ENCODE results near the gene SMR3B. TPM values are rescaled to one million over a fixed set of nuclear protein-coding genes. Genes with fewer than 3 reads are reported as not detected.

SMR3B gene
- total RNA-seq (2022; extraction: Qiagen RNA extraction; ENCODE audit: low read depth), result not detected in 5 replicates

DNA sequence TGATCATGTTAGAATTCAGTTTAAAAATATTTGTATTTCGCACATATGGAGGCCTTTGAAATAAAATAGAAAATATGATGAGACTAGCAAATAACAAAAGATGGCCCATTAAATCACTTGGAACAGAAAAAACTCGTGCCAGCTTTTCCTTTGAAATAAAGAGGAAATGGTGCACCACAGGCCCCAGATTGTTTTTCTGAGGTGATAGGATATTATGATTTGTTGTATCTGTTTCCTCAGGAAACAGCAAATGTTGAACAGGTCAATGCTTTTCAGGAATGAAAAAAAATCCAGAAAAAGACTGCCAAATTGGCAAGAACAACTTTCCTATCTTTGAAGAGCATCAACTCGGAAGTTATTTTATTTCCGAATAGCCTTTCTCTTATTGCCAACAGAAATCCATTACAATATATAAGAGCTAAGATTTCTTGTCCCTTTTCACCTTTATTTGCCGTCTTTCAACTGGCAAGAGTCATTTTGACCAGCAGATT, at the start of gene SMR3B:
SMR3B (plus strand) TSS at position 441 of the 491 bp plus-strand sequence. CDS start 1,380 bp downstream, outside the sequence.

DNA sequence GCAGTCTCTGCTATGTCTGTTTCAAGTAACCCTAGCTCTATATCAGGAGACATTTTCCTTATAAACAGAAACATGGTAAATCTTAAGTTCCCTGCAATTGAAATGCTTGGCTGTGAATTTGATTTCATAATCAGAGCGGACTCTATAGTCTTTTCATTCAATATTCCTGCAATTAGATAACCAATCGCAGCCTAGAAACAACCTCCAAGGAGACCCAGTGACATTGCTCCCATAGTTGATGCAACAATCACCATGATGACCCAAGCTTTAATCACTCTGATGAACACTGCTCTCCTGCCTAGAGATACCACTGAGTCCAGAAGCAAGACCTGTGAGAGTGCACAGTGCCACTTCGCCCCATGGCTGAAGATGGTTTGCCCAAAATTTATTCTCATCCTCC, 48.2 kb upstream of the SMR3B start, which contains the start of gene CABS1:
CABS1 (plus strand) TSS at position 301 of the 400 bp plus-strand sequence; CDS start at position 360, 59 bp downstream.

DNA sequence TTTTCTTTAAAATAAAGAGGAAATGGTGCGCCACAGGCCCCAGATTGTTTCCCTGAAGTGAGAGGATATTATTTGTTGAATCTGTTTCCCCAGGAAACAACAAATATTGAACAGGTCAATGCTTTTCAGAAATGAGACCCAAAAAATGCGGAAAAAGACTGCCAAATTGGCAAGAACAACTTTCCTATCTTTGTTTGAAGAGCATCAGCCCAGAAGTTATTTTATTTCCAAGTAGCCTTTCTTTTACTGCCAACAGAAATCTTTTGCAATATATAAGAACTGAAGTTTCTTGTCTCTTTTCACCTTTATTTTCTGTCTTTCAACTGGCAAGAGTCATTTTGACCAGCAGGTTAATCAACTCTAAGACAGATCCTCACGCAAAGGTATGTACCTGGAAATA, 22.5 kb upstream of the SMR3B start, which contains the start of gene SMR3A:
SMR3A (plus strand) TSS at position 301 of the 400 bp plus-strand sequence. CDS start 1,356 bp downstream, outside the sequence.

DNA sequence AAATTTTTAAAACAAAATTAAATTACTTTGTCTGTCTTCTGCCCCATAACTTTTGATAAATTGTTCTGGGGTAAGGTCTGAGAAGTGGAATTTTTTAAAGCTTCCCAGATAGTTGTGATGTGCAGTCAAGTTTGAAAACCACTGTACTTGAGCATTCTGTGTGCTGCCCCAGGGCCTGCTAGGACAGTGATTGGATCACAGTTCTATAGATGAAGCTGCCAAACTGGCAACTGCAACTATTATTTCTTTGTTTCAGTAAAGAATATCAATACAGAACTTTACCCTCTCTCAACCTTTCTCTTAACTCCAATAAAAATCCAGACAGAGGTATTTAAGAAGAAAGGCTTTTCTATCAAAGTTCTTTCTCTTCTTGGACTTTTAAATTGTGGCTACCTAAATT, 14.6 kb downstream of the SMR3B start, which contains the start of gene OPRPN:
OPRPN (plus strand) TSS at position 361 of the 400 bp plus-strand sequence. CDS start 1,346 bp downstream, outside the sequence.

Other genes starting within 250 kb of the SMR3B start
- gene PRR27, start 228.9 kb upstream of the SMR3B start, total RNA-seq (2022; extraction: Qiagen RNA extraction; ENCODE audit: low read depth), result not detected in 5 replicates
- not detected in 5 replicates for gene ODAM, start 187.4 kb upstream of the SMR3B start, total RNA-seq (2022; extraction: Qiagen RNA extraction; ENCODE audit: low read depth)
- gene FDCSP, start 157.0 kb upstream of the SMR3B start, total RNA-seq (2022; extraction: Qiagen RNA extraction; ENCODE audit: low read depth), result not detected in 5 replicates
- gene CSN3, start 140.5 kb upstream of the SMR3B start, total RNA-seq (2022; extraction: Qiagen RNA extraction; ENCODE audit: low read depth), result not detected in 5 replicates
- gene CABS1, start 48.1 kb upstream of the SMR3B start, total RNA-seq (2022; extraction: Qiagen RNA extraction; ENCODE audit: low read depth), result not detected in 5 replicates
- gene SMR3A, start 22.4 kb upstream of the SMR3B start, total RNA-seq (2022; extraction: Qiagen RNA extraction; ENCODE audit: low read depth), result not detected in 5 replicates
- gene OPRPN, start 14.8 kb downstream of the SMR3B start, total RNA-seq (2022; extraction: Qiagen RNA extraction; ENCODE audit: low read depth), result not detected in 5 replicates
- gene MUC7, start 89.1 kb downstream of the SMR3B start, total RNA-seq (2022; extraction: Qiagen RNA extraction; ENCODE audit: low read depth), result not detected in 5 replicates
- 0.13 TPM in 1 of 5 replicates, not detected in the others for gene AMTN, start 135.4 kb downstream of the SMR3B start, total RNA-seq (2022; extraction: Qiagen RNA extraction; ENCODE audit: low read depth)
- not detected in 5 replicates for gene AMBN, start 209.1 kb downstream of the SMR3B start, total RNA-seq (2022; extraction: Qiagen RNA extraction; ENCODE audit: low read depth)
- not detected in 5 replicates for gene ENAM, start 245.6 kb downstream of the SMR3B start, total RNA-seq (2022; extraction: Qiagen RNA extraction; ENCODE audit: low read depth)